Sciatic nerve (tissue), 2 donors: ENCODE data around the gene CADM2. TPM values are rescaled to one million over a fixed set of nuclear protein-coding genes. Genes with fewer than 3 reads are reported as not detected.

Source experiments
- ATAC-seq: fragments of 200-7000 bp; cut with Tn5 transposase; one replicate; pipeline ENCODE4 v1.9.1; 2020; ENCODE audit warnings: mild to moderate bottlenecking, moderate library complexity
- DNase-seq: peaks from one replicate; pipeline ENCODE4 v3.0.0-alpha.2; 2020; ENCODE audit warnings: low spot score
- intact Hi-C: fragments of 100-400 bp; cut with DNase I; formaldehyde crosslinking; loops from one replicate; pipeline ENCODE4 v1.14.2; 2022
- total RNA-seq: library from RNA; stranded (reverse); fragmentation: NEBNext Ultra II Directional; extraction: Animal tissue kit (Norgen Biotek cat#: 25700); gene quantifications from one replicate; pipeline ENCODE4 v1.2.1, GENCODE V29; 2021
- donor health status: DM: no; HTN: no; CAD: no.
- donor health status: DM: no; HTN: no; CAD: no.

Gene CADM2
- total RNA-seq, 1 donor from 2014 or later, result 60.8 TPM

DNA sequence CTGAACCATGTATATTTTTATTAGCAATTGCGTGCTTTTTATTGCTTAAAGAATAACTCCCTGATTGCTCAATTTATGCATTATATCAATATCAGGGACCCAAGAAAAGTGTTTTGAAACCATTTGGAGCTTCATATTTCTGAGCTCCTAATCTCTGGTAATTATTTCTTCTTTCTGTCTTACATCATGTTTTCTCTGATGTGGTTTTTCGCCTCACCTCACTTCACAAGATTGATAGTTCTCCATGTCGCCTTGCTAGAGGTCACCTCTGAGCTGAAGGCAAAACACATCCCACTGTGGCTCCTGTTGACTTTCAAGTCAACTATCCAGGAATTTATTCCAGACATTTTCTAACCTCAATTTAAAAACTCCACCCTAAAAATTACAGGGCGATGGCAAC lies 837.4 kb downstream of the CADM2 start:
- DNase-seq (no peak), ATAC-seq (no peak)
- intact Hi-C loops, result no loop called here

DNA sequence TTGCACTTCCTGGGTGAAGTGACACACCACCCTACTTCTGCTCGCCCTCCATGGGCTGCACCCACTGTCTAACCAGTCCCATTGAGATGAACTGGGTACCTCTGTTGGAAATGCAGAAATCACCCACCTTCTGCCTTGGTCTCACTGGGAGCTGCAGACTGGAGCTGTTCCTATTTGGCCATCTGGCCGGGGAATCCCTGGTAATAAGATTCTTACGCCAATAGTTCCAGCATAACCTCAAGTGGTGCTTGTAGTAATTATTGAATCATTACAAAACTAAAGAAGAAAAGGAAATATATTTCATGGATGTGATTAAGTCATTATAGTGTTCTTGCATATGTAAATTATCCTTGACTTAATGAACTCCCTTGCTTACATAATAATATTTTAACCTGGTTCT lies 841.9 kb downstream of the CADM2 start:
- DNase-seq, result no peak
- intact Hi-C loops, result no loop called here
- no peak for ATAC-seq

DNA sequence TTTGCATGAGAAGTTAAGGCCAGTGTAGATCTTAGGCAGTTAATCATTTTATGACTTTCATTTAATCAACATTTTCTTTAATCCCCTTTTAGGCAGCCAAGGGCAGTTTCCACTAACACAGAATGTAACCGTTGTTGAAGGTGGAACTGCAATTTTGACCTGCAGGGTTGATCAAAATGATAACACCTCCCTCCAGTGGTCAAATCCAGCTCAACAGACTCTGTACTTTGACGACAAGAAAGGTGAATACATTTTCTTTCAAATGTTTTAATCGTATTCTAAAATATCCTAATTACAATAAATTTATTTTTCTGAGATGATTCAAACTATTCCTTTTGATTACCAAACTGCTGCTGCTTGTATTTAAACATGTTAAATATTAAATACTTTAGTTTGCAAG lies 843.2 kb downstream of the CADM2 start:
- intact Hi-C loops, result no loop called here
- DNase-seq, result no peak
- ATAC-seq, result no peak

DNA sequence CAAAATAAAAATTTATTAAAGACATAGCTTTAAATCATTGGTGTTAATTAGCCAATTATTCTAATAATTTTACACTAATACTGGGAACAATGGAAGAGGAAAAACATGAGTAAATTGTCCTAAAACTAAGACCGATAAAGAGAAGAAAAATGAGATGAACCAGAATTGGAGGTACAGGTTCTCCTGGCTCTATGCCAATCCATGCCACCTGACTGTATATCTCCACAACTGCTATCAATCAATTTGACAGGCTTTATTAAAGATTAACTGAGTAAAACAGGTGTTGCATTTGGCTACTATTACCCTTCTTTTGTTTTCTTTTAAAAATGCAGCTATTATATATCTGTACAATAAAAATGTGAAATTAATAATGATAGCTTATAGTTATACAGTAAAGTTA lies 850.0 kb downstream of the CADM2 start:
- intact Hi-C loops, result no loop called here
- ATAC-seq (no peak), DNase-seq (no peak)

DNA sequence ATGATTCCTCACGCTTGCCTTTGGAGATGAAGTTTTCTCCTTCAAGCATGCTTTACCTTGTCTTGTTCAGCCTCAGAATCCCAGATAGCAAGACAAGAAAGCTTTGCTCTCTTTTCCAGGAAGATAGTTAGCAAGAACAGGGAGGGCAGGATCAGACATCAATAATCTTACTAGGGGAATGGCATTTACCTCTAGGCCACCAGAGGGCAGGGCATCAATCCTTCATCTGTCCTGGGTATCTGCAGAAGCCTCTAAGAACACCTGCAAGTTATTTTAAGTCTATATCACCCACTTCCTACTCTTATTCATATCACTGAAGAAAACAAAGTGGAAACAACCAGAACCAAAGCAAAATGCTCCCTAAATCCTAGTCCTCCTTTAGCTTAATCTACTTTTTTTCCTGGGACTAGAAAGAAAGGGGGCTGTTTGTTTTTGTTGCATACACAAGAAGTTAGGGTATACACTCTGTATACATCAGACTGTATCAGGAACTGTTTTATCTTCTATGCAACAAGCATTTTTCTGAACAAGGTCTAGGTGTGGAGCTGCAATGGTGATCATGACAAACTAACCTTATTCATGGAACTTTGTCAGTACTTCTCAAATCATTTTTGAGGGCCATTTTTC lies 862.5 kb downstream of the CADM2 start:
- no peak for ATAC-seq
- no peak for DNase-seq
- intact Hi-C loops, result no loop called here

DNA sequence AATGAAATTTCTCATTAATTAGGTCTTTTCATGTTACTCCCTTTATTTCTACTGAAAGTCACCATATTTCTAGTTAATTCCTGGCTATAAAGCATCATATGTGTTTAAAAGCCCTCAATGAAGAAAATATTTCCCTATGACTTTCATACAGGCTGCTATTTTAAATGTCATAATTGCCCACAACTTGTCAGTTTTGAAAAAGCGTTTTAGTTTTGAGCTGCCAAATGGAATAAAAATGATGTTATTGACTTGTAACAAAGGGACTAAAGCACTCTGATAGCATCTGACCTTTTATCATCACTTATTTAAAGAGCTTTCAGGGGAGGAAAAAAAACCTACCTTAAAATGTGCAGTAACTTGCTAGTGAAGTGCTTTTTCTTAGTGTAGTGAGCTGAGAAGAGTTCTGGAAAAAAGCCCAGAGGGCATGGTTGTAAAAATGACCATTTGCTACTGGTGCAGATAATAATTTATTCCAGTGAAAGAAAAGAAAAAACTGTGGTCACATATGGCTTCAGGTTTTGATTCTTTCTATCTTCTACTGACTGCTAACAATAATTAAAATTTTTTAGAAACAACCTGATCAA lies 877.2 kb downstream of the CADM2 start:
- no peak for ATAC-seq
- intact Hi-C loops, result no loop called here

DNA sequence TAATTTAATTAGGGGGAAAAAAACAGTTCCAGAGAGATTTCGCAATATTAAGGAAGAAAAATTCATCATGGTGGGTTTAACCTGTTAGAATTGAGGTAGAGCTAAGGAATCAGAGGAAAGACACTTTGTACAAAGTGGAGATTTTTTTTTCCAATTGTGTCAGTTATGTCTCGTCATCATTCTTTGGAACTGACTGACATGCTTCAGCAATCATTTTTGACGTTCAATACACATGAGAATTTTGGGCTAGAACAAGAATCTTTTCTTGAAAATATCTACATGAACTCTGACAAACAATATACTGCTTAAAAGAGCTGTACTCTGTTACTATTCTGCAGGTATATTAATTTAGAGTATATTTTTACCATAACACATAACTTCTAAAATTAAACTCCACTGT lies 878.6 kb downstream of the CADM2 start:
- intact Hi-C loops, result no loop called here
- DNase-seq, result no peak
- ATAC-seq, result no peak

More for the DNA sequence above, 877.2 kb downstream of the CADM2 start:
- DNase-seq, result no peak

DNA sequence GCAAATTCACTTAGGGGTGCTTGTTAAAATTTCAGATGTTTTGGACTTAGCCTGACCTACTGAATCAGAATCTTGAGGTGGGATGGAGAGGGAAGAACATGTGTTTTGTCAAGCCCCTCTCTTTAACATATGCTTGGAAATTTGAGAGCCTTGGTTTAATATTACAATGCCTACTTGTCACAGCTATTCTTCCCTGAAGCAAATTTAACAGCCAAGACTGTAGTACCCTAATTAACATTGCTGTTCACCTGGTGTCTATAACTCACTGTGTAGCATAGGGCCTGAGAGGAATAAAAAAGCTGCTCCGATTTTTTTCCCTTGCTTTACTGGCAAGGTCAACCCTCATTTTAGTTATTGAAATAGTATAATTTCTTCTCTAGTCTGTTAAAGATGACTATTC lies 880.1 kb downstream of the CADM2 start:
- intact Hi-C loops, result no loop called here
- DNase-seq (no peak), ATAC-seq (no peak)

DNA sequence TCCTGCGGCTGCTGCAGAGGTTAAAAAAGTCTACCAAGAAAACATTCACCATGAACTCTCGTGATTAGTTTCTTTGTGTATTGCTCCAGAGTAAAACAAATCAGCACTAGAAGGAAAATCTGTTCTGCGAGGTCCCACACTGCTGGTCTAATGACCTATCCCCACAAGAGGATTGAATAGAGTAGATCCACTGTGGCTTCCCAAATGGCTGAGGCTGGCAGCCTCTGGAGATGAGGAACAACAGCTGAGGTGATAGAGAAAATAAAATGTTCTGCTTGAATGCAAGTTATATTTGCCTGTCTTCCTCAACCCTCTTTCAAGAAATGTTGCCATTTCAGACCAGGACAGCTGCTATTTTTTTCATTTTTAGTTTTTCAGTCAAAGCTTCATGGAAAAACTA lies 883.3 kb downstream of the CADM2 start:
- intact Hi-C loops, result no loop called here
- DNase-seq, result no peak
- ATAC-seq, result no peak

DNA sequence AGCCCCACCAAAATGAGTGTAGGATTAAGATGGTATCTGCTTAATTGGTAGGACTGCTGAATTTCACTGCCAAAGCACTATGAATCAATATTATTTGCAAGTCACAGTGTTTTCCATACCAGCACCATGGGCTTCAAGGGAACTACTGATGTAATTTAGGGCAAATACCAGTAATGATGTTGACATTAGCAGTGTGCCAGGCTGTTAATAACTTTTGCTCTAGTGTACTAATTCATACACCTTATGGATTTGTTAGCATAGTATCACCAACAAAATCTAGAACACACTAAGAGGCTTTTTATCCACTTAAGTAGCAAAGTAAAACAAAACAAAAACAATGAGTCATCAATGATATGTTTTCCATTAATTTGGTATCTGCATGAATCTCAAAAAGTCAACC lies 888.2 kb downstream of the CADM2 start:
- ATAC-seq (no peak), DNase-seq (no peak)
- intact Hi-C loops, result no loop called here

DNA sequence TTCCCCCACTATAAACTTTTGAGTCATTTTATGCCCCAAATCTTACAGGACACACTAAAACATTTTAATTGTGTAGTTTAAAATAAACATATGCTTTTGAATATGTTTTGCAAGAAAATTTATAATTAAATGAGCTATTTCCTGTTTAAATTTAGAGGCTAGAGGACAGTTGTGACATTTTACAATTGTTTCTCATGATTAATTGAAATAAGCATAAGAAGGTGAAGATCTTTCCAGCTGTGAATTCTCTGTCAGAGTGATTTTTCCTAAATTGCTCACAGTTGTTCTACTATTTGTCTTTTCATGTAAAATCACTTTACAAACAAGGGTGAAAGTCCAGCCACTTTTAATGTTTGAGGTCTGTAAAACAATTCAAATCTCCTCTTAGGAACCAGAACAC lies 892.3 kb downstream of the CADM2 start:
- no peak for DNase-seq
- ATAC-seq, result no peak
- intact Hi-C loops, result no loop called here

DNA sequence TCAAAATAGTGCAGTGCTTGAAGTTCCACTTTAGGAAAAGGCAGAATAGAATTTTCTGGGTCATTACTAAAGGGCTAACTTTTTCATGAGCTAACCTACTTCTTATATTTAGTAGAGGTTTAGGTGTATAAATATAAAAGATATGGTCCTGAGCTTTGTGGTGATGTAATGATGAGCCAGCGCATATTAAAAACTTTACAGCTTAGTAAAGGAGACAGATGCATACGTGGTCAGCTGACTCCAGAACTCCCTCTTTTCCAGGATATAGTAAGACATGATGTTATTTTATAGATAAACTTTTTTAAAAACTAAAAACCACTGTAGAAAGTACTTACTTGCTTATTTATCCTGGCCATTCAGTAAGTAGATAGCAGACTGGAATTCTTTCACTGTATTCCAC lies 895.0 kb downstream of the CADM2 start:
- intact Hi-C loops, result no loop called here
- DNase-seq, result no peak
- no peak for ATAC-seq

DNA sequence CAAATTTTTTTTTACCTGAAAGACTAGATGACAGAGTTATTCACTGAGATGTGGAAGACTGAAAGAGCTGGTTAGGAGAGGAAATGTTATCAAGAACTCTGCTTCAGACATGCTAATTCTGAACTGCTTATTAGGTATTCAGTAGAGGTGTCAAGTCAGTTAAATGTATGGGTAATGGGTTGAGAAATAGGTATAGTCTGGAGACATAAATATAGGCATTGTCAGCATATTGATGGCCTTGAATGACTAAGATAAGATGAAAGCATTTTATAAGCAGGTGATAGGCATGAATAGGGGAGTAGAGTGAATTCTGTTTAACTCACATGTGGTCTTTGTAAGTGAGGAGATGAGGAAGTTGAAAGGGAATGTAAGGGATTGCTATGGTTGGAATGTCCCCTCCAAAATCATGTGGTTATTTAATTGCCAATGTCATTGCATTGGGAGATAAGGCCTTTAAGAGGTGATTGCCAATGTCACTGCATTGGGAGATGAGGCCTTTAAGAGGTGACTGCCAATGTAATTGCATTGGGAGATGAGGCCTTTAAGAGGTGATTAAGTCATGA lies 904.2 kb downstream of the CADM2 start:
- no peak for ATAC-seq
- intact Hi-C loops, result no loop called here
- no peak for DNase-seq

DNA sequence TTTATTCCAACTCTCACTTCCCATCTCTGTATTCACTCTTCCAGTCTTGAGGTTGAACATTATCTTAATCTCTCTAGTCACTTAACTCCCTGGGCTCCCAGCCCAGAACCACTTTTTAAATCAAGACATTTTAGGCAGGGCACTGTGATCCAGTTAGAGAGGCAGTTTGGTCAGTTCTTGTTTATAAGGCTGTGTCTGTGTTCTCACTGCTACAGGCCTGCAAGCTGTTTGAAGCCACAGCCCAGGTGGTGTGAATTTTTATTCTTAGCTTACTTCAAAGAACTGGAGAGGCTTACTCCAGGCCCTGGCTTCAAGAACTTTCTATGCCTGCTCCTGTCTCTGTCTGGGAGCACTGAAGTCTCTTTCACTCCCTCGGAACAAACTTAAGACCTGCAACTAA lies 906.1 kb downstream of the CADM2 start:
- no peak for ATAC-seq
- DNase-seq, result no peak
- intact Hi-C loops, result no loop called here

DNA sequence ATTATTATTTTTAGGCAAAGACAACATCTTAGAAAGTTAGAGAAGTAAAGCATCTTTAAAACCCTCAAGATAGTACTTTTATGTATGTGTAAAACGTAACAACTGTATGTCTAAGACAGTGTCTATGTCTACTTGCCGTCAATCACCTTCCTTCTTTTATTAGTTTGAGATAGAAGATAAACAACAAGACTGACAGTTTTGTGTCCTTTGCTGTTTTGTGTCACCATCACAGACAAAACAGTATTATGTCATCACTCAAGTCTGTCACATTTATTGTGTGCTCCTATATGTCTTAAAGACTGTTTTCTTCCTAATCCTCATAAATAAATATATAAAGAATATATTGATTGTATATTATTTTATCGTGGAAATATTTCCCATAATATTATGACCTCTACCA lies 908.3 kb downstream of the CADM2 start:
- intact Hi-C loops, result no loop called here
- no peak for DNase-seq

DNA sequence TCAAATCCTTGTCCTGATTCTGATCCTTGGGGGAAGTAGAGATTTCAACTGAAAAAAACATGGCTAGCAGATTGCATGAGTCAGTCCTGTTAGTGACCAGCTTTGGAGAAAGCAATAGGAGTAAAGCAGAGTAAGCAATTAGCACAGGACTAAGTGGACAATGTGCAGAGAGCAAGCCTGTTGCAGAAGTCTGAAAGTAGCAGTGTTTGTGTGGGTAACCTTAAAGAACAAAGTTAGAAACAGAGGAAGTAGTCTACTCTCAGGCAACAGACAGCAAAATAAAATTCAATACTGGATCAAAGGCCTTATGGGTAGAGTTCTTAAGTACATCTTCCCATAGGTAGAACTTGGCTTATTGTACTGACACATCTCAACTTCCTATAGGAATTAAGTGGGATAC lies 916.8 kb downstream of the CADM2 start:
- ATAC-seq (no peak), DNase-seq (no peak)
- intact Hi-C loops, result no loop called here

More for the DNA sequence above, 908.3 kb downstream of the CADM2 start:
- no peak for ATAC-seq

DNA sequence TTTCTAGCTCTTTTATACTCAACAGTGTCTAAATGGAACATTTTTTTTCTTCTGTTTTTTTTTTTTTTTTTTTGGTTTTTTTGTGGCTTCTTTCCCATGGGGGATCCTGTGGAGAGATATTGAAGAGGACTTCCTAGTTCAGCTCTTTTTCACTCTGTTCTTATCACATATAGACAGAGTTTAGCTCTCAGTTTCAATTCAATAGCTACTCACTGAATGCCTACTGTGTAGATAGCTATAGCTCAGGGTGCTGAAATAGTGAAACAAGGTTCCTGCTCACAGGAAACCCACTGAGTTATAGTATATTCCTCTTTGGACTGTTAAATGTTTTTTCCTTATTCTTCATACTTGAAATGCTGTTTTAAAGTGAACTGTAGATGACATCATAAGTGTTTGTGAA lies 918.8 kb downstream of the CADM2 start:
- DNase-seq, result no peak
- ATAC-seq, result no peak
- intact Hi-C loops, result no loop called here

DNA sequence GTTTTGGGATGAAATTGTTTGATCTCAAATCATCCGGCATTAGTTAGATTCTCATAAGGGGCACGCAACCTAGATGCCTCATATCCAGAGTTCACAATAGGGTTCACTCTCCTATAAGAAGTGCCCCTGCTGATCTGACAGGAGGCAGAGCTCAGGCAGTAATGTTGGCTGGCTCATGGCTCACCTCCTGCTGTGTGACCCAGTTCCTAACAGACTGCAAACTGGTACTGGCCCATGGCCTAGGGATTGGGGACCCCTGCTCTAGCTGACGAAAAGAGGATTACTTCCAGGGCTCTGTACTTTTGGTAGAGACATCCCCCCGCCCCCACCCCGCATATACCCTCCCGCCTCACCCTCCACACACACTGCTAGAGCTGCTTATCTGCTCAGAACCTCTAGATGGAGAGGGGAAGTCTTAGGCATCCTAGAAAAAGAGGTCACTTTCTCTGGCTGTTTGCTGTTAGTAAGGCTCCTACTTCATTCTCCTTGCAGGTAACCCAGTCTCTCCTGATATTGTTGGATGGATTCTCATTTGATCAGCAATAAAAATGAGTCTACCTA lies 923.1 kb downstream of the CADM2 start:
- intact Hi-C loops, result no loop called here
- no peak for ATAC-seq
- DNase-seq, result no peak

DNA sequence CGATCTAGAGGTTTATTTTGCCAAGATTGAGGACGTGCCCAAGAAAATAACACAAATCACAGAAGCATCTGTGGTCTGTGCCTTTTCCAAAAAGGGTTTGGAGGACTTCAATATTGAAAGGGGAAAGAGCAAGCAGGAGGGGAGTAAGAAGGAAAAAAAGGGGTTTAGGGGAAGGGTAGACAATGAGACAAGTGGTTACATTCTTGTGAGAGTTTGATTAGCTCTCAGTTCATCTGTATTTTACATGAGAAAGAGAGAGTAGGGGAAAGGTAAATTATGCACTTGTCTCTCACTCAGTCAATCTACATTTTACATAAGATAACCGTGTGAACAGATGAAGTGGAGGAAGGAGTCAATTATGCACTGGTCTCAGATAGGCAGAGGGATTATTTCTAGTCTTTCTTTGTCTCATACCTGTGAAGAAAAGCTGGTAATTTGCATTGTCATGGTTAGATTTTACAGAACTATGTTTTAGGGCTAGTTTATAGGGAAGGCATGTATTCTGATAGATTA lies 931.3 kb downstream of the CADM2 start:
- intact Hi-C loops, result no loop called here
- ATAC-seq, result no peak
- no peak for DNase-seq

DNA sequence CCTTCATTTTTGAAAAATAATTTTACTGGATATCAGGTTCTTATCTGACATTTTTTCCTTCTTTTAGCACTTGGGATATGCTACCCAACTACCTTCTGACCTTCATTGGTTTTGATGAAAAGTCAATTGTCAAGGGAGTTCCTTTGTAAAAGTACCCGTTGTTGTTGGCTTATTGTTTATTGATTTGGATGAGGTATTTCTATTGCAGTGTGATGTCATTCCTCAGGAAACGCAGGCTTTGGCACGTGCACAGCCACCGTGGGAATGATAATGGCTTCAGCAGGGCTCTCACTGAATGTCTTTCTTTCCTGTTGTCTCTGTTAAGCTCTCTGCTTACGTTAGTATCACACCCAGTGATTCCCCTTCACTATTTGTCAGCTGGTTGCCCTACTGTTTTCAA lies 944.6 kb downstream of the CADM2 start:
- no peak for ATAC-seq
- intact Hi-C loops, result no loop called here

DNA sequence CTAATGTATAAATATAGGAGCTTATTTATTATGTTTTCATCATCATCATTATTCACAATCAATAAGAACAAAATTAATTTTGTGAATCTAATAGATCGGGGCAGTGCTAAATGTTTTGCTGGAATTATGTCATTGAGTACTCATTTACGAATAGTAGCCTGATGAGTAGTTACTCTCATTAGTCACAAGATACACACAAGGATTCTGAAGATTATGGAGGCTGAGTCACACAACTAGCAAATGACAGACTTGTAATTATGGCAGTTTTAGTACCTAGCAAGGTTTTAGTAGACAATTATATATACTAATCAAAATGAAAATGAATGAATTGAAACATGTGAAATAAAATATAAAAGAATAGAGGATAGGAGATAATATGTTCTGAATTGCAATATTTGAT lies 954.2 kb downstream of the CADM2 start:
- ATAC-seq, result no peak
- no peak for DNase-seq
- intact Hi-C loops, result no loop called here

More for the DNA sequence above, 944.6 kb downstream of the CADM2 start:
- no peak for DNase-seq
